GM03348 (cell line): ENCODE data around the gene TANGO2.

Experiments used
- DNase-seq: peaks from one replicate; pipeline ENCODE4 v3.0.0; 2012; ENCODE audit warnings: low spot score

The TANGO2 gene

DNA sequence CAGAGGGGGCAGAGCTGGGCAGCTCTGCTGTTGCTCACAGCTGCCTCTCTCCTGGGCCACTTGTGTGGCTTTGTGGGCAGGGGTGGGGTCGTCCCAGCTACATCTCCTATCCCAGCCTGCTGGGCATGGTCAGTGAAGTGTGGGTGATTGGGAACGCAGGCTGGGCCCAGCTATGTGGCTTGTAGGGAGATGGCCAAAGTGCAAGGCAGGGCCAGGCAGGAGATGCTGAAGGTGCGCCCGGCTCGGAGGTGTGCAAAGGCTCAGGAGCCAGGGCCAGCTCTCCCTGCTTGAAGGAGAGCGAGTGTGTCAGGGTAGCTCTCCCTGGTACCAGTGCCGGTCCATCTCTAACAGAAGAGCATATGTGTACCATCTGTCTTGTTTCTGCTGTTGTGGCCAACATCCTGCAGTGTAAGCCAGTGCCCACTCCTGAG lies 86.6 kb downstream of the TANGO2 start:
- no peak for DNase-seq

DNA sequence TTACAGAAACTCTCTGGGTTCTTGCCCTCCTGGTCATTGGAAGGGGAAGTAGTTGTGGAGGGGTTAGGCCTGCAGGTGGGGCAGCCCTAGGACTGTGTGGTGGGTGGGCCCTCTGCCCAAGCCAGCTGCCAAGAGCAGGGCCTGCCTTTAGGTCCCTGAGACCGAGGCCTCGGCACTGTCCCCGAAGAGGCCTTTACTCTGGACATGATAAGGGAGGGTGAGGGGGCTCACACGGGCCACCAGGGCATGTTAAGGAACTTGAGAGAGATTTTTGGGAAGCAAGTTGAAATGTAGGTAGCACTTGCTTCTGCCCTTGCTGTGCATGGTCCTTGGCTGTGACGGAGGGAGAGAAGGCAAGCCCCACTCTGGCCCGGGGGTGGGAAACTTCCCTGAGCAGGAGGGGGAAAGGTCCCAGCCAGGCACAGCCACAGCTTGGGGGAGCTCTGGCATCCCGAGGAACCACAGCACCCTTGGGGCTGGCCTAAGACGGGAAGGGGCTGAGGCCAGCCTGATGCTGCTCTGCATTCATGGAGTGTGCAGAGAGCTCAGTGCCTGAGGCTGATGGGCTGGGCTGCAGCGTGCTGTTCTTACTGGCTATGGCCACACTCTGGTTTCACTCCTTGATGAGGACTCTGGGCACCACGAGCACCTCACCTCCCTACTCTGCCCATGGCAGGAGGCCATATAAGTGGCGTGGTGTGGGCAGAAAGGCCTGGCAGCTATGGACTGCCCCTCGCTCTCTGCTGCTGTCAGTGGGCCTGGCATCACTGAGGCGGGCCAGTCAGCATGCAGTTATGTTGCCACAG lies 87.2 kb downstream of the TANGO2 start:
- no peak for DNase-seq

DNA sequence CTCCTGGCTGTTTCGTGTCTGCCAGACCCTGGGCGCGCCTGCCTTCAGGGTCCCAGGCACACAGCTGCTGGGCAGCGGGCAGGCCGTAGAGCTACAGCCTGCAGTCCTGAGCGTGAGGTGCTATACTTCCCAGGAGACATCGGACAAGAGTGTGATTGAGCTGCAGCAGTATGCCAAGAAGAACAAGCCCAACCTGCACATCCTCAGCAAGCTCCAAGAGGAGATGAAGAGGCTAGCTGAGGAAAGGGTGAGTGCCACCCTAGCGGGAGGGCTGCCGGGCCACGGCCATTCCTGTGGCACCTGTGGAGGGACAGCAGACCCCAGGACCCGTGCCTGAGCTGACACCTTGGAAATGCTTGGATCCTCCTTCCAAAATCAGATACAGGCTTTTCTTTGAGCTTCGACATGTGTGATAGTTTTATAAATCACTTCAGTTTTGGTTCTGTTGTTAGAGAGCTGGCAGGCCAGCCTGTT lies 87.9 kb downstream of the TANGO2 start:
- no peak for DNase-seq

DNA sequence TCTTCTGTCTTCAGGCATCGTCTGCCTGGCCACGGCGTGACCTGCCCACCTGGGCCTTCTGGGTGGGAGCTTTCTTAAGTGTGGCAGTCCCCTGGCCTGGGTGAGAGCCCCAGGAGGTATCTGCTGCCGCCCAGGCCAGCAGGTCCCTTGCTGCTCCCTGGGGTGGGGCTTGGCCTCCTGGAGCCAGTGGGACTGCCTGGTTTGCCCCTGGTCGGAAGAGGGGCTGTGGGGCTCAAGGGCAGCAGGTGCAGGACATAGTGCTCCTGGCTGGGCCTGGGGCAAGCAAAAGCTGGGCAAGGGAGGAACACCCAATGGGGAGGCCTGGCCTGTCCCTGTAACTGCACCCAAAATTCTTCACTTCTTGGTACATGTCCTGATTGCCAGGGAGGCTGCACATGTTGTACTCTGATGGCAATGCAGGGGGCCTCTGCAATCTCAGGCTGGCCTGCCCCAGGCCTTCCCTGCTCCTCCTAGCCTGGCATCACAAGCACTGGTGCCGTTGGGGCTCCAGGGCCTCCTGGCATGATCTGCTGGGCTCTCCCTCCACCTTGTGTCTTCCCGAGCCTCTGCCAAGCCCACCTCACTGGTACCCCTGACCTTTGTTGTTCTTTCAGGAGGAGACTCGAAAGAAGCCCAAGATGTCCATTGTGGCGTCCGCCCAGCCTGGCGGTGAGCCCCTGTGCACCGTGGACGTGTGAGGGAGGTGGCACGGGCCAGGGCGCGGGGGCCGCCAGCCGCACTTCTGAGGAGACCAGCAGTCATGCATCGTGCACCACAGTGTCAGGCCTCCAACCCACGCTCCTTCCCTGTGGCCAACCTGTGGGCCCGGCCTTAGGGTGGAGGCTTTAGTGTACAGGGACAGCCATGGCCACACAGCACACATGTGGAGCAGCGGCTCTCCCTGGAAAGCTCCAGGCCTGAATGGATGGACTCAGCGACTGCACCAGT lies 88.8 kb downstream of the TANGO2 start:
- DNase-seq: no peak

DNA sequence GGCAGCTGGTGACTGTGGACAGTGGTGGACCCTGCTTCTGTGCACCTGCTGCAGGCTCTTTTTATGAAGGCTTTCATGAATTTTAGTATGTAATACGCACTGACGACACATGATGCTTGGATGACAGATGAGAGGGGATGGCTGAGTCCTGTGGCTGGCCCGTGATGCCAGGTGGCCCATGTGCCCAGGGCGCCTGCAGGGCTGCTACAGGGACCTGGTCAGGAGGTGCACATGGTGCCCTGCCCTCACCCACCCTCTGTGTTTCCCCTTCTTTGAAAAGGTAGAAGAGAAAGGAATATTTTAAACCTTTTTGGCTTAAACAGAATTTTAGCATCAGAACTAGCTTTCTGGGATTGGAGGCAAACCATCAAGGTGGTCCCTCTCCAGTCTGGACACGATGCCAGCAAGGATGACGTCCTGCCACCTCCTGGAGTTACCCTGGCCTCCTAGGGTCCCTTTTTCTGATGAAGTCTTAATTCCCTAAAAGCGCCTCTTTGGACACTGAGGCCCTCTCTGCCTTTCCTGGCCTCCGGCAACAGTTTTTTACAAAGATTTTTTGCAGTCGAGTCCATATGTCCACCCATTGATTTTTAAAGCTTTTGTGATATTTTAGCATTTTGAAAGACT lies 89.6 kb downstream of the TANGO2 start:
- no peak for DNase-seq

DNA sequence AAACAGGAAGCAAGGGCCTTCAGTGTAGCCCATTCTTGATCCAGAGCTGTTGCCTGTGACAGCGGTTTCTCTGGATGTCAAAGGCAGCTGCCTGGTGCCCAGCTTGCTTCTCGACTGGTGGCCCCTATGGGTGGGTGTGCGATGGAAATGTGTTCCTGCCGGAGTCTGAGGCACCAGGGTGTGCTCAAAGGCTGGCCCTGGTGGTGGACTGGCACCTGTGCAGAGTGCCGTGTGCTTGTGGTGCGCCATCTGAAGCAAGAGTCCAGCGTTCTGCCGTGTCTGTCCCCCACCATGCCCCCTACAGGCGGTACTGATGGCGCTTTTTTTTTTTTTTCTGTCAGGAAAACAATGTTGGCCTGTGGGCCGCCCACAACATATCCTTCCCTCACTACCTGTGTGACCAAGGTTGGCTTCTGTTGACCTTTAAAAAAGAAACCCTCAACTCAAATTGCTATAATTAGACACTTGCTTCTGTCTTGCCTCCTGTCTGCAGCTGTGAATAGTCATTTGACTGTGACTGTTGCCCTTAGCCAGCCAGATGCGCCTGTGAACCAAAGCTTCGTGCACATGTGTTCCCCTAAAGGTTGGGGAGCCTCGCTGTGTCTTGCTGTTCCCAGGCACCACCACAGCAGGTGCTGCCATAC lies 90.3 kb downstream of the TANGO2 start:
- DNase-seq: peak; percentile 42

DNA sequence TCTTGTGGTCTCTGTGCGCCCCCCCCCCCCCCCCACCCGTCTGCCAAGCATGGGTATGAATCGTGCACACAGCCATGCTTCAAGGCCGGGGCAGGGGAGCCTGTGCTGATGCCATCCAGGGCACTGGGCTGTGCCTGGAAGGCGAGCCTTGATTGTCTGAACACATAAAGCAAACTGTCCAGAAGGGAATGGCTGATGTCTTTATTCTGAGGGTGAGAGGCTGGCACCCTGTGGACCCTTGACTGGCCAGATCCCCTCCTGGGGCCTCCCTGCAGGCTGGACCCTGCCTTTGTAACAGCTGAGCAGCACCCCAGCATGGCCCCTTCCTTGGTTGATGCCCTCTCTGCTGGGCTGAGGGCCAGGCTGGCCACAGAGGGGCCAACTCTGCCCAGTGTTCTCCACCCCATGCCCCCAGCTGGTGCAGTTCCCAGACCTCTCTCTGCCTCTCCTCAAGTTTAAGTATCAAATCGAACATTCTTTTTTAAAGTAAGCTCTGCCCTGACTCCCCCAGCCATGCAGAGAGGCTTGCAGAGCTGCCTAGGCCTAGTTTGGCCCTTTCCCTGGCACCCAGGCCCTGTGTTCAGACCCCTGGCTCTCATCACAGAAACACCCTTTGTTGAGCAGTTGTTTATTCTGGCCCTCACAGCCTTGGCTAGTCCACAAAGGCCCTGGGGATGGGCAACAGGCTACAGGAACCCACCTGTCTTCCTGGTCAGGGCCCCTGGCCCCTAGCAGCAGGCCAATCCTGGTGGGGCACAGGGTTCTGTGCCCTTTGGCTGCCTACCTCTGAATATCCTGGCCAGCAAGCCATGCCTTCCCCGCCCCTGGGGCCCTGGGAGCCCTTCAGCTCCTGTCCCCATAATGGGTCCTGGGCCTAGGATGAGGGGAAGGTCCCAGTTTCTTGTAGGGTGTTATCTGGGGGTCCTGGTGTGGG lies 91.0 kb downstream of the TANGO2 start:
- DNase-seq: no peak

DNA sequence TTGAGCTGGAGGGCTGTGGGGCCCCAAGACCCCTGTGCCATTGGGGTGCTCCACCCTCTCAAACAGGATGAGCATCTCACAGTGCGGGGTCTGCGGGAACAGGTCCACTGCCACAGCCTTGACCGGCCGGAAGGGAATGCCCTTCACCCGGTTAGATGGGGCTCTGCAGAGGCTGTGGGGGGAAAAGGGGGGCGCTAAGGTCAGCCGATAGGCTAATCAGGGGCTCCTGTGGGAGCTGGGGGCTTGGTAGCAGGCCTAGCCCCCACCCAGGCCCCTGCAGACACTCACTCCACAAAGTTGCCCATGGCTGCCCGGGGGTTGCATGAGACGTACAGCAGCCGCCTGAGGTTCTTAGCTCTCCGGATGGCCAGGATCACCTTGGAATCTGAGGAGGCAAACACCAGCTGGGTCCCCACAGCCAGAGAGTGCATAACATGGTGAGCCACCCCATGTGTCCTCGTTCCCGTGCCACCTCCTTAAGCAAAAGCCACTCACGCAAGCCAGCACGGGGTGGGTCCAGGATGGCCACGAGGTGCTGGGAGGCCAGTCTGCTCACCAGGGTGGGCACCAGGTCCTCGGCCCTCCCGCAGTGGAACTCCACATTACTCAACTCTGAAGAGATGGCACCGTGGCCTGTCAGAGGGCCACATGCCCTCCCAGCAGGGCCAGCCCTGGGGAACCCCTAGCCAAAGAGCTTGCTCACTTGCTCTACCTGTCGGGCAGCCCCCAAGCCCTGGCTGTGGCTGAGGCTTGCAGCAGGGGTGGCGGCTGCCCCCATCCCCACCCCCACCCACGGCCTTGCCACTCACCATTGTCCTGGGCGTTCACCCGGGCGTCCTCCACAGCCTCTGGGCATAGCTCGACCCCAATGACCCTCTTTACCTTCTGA lies 92.0 kb downstream of the TANGO2 start:
- no peak for DNase-seq

DNA sequence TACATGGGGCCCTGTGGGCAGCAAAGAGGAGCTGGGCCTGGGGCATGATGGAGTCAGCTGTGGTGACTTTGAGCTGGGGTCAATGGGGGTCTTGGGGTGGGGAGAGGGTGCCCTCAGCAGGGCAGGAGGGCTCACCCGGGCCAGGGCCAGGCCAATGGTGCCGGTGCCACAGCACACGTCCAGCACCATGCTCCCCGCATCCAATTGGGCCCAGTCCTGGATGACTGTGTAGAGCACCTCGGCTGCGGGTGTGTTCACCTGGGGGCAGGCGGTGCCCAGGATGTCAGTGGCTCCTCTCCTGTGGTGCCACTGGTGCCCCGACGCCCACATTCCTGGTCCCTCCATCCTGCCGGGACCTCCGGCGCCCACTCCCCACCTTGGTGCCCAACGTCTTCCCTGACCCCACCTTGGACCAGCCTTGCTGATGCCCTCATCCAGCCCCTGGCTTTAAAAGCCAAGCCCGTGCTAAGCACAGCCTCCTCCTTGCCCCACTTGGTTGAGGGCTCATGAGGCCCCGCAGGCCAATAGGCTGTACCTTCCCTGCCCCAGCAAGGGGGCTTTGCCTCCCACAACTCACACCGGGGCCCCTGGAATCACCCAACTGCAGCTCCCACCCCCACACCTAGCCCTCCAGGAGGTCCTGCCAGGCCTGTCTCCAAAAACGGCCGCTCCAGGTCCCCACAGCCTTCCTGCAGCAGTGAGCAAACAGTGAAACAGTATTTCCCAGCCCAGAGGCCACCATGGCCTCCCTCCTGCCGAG lies 92.8 kb downstream of the TANGO2 start:
- no peak for DNase-seq

DNA sequence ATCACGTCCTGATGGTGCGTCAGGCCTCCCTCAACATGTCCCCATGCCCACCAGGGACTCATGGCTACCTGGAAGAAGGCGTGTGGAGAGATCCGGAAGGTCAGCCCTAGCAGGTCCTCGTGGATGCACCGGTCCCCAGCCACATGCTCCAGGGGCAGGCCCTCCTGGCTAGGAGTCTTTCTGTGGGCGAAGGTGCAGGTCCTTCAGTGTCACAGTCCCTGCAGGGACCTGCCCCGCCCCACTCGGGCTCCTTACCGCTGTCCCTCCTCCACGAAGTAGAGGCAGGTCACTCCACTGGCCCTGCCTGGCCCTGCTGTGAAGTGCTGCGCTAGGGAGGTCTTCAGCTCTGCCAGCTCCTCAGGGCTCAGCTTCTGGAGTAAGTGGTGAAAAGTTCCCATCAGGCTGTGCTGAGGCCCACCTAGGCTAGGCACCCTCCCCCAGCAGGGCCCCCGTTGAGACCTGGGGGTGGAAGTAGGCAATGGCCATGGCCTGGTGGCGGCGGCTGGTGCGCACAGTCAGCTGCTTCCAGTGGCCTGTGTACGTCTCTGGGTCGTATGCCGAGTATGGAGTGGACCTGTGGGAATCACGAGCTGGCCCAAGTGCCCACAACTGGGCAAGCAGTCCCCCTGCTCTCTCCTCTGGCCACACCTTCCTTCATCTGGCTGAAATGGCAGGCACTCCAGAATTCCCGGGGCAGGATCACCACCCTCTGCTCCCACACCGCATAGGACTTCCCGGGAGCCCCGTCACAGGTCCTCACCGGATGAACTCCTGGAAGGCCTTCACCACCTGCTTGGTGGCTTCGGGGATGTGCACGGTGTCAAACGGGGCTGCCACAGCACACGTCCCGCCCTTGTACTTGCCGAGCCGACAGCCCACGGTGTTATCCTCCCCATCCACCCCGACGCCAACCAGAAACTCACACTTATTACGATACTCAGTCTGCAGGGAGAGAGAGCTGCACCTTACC lies 93.9 kb downstream of the TANGO2 start:
- DNase-seq: no peak

DNA sequence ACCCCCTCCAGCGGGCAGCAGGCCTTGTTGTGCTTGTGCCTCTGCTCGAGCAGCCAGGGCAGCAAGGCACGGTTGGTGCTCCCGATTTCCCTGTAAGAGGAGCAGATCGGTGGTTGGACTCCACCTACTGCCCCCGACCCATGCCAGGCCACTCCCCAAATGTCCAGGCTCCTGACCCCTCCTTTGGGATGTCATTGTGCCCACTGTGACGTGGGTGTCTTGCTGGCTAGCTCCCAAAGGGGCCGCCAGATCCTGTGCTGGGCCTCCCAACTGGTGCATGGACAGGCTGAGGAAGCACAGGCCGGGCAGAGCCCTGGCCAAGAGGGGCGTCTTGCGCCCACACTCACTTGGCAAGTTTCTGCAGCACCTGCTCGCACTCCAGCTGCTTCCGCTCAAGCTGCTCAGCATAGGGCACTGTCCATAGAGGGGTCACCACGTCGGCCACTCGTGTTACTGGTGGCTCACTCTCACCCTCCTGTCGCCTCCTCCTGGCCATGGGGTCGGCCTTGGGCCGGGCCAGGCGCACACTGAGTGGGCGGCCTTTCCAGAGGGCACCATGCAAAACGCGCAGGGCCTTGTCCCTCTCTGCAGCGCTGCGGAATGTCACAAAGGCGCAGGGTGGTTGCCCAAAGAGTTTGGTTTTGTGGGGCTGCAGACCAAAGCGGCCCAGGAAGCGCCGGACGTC lies 94.9 kb downstream of the TANGO2 start, which contains the start of gene RANBP1:
RANBP1 (plus strand) TSS at position 414 of the 685 bp plus-strand sequence; CDS start at position 495, 81 bp downstream.
- no peak for DNase-seq

DNA sequence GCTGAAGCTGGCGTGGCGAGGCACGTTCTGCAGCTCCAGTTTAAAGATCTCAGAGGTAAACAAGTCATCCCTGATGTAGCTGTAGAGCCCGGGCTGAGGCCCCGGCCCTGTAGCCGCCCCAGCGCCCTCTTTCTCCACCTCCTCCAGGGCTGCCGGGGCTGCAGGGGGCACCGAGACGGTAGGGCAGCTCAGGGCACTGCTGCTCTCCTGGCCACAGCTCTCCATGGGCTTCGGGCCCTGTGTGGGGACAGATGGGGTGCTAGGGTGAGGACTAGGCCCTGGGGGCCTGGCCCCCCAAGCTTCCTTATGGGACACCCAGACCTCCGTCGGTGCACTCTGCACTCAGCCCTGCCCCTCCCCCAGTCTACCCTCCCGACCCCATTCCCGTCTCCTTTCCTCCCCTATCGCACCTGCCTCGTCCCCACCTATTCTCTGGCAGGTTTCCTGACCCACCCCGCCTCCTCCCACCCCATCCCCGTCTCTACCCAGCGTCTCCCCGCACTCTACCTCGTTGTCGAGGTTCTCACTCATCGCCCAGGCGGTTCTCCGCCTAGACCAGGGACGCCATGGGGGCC lies 95.6 kb downstream of the TANGO2 start:
- peak; percentile 37 for DNase-seq
